Esophagus muscularis mucosa (tissue), 4 donors: ENCODE measurements around the gene AOAH.

Experiments
- EP300 ChIP-seq: sonication (generic); formaldehyde crosslinking; IDR thresholded peaks from one replicate; pipeline ENCODE4 v1.6.1; 2017; ENCODE audit warnings: antibody characterized with exemption
- POLR2AphosphoS5 ChIP-seq, 2 donors: sonication (generic); formaldehyde crosslinking; IDR thresholded peaks; one replicate each; pipeline ENCODE4 v1.6.1; 2017; ENCODE audit warnings: antibody characterized with exemption in 2 of 2
- TF ChIP-seq, protein P1 (sequence below), 3 experiments: fragments of 200-600 bp in 2 of 3; fragments of 450-650 bp in 1 of 3; sonication (generic) in 2 of 3; IDR thresholded peaks; one replicate each; pipeline ENCODE4 v1.5.1; 2017 to 2019; ENCODE audit warnings: antibody characterized with exemption in 3 of 3, mild to moderate bottlenecking in 2 of 3, moderate library complexity in 1 of 3

GRCh38 chr7:36617408-36617807 is 106.9 kb downstream of the AOAH start:
- TF ChIP-seq, protein P1, sequence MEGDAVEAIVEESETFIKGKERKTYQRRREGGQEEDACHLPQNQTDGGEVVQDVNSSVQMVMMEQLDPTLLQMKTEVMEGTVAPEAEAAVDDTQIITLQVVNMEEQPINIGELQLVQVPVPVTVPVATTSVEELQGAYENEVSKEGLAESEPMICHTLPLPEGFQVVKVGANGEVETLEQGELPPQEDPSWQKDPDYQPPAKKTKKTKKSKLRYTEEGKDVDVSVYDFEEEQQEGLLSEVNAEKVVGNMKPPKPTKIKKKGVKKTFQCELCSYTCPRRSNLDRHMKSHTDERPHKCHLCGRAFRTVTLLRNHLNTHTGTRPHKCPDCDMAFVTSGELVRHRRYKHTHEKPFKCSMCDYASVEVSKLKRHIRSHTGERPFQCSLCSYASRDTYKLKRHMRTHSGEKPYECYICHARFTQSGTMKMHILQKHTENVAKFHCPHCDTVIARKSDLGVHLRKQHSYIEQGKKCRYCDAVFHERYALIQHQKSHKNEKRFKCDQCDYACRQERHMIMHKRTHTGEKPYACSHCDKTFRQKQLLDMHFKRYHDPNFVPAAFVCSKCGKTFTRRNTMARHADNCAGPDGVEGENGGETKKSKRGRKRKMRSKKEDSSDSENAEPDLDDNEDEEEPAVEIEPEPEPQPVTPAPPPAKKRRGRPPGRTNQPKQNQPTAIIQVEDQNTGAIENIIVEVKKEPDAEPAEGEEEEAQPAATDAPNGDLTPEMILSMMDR (IDR thresholded peaks at IDR 0.05), result no peak
- TF ChIP-seq POLR2AphosphoS5 (IDR thresholded peaks at IDR 0.05) (no peak), EP300 (no peak)
